CD8-positive, alpha-beta memory T cell (primary cell): ENCODE results near the gene FUT6. TPM values are rescaled to one million over a fixed set of nuclear protein-coding genes. Genes with fewer than 3 reads are reported as not detected.
"Not testable (repeated sequence)": the region's sequence is repeated elsewhere in the genome, so short reads cannot be mapped to it uniquely, and the experiment has no call there.

Source experiments
- CTCF ChIA-PET: fragments of 350-600 bp; sonication (Branson Sonifier 250); formaldehyde crosslinking; loops from one replicate; lab custom pipeline; 2021; ENCODE audit warnings: antibody characterized with exemption; lab: Charles Lee
- POLR2A ChIA-PET: fragments of 350-600 bp; sonication (Branson Sonifier 250); formaldehyde crosslinking; loops from one replicate; lab custom pipeline; 2021; ENCODE audit warnings: antibody characterized with exemption; lab: Charles Lee
- DNase-seq, 5 donors: peaks; one replicate each; pipeline versions ENCODE4 v3.0.0 to v3.0.0-alpha.2; 2020 to 2022; ENCODE audit warnings: mixed read lengths in 1 of 5
- H3K27ac ChIP-seq: one replicate; pipeline ENCODE4 v1.7.0; 2013; ENCODE audit warnings: low read depth, mild to moderate bottlenecking, low read length, moderate library complexity
- H3K27me3 ChIP-seq: 2 replicates; pipeline ENCODE4 v1.7.0; 2013; ENCODE audit warnings: low read length, mild to moderate bottlenecking; ENCODE audit not compliant: insufficient read depth, poor library complexity, severe bottlenecking
- H3K36me3 ChIP-seq: 2 replicates; pipeline ENCODE4 v1.7.0; 2013; ENCODE audit warnings: mild to moderate bottlenecking, low read length, moderate library complexity; ENCODE audit not compliant: insufficient read depth
- H3K4me1 ChIP-seq: 2 replicates; pipeline ENCODE4 v1.7.0; 2013; ENCODE audit warnings: mild to moderate bottlenecking, low read length, moderate library complexity; ENCODE audit not compliant: insufficient read depth
- H3K4me3 ChIP-seq: 2 replicates; pipeline ENCODE4 v1.7.0; 2013; ENCODE audit warnings: mild to moderate bottlenecking, low read length
- H3K9me3 ChIP-seq: 2 replicates; pipeline ENCODE4 v1.7.0; 2013; ENCODE audit warnings: mild to moderate bottlenecking, low read length
- H3K27ac Mint-ChIP-seq, 8 donors: one replicate each; pipeline ENCODE4 v1.8.0; 2020 to 2021; ENCODE audit warnings: mixed read lengths in 8 of 8, mild to moderate bottlenecking in 6 of 8, inconsistent platforms in 3 of 8, moderate library complexity in 3 of 8
- H3K27me3 Mint-ChIP-seq, 2 donors: one replicate each; pipeline ENCODE4 v1.8.0; 2020 to 2021; ENCODE audit warnings: mixed read lengths in 2 of 2, mild to moderate bottlenecking in 1 of 2, moderate library complexity in 1 of 2
- H3K36me3 Mint-ChIP-seq, 3 donors: one replicate each; pipeline ENCODE4 v1.8.0; 2020 to 2021; ENCODE audit warnings: mixed read lengths in 3 of 3, inconsistent platforms in 1 of 3, mild to moderate bottlenecking in 1 of 3
- H3K4me1 Mint-ChIP-seq, 3 donors: one replicate each; pipeline ENCODE4 v1.8.0; 2020 to 2021; ENCODE audit warnings: mixed read lengths in 3 of 3, inconsistent platforms in 1 of 3, mild to moderate bottlenecking in 1 of 3
- H3K4me3 Mint-ChIP-seq, 7 donors: one replicate each; pipeline ENCODE4 v1.8.0; 2020 to 2021; ENCODE audit warnings: mixed read lengths in 7 of 7, mild to moderate bottlenecking in 6 of 7, moderate library complexity in 4 of 7, inconsistent platforms in 2 of 7
- H3K9me3 Mint-ChIP-seq, 5 donors: one replicate each; pipeline ENCODE4 v1.8.0; 2020 to 2022; ENCODE audit warnings: mixed read lengths in 5 of 5, mild to moderate bottlenecking in 3 of 5, moderate library complexity in 2 of 5, inconsistent platforms in 1 of 5
- polyA plus RNA-seq: library from polyadenylated mRNA; unstranded; fragments of 300-500 nt; fragmentation: Illumina TruSeq; gene quantifications from one replicate; pipeline ENCODE4 v1.2.3, GENCODE V29; 2021
- total RNA-seq, 2 experiments: library from RNA; stranded (reverse); gene quantifications; one replicate each; pipeline ENCODE4 v1.2.3, GENCODE V29; 2021

FUT6 gene, protein sequence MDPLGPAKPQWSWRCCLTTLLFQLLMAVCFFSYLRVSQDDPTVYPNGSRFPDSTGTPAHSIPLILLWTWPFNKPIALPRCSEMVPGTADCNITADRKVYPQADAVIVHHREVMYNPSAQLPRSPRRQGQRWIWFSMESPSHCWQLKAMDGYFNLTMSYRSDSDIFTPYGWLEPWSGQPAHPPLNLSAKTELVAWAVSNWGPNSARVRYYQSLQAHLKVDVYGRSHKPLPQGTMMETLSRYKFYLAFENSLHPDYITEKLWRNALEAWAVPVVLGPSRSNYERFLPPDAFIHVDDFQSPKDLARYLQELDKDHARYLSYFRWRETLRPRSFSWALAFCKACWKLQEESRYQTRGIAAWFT
- total RNA-seq = not detected
- not detected for polyA plus RNA-seq

DNA sequence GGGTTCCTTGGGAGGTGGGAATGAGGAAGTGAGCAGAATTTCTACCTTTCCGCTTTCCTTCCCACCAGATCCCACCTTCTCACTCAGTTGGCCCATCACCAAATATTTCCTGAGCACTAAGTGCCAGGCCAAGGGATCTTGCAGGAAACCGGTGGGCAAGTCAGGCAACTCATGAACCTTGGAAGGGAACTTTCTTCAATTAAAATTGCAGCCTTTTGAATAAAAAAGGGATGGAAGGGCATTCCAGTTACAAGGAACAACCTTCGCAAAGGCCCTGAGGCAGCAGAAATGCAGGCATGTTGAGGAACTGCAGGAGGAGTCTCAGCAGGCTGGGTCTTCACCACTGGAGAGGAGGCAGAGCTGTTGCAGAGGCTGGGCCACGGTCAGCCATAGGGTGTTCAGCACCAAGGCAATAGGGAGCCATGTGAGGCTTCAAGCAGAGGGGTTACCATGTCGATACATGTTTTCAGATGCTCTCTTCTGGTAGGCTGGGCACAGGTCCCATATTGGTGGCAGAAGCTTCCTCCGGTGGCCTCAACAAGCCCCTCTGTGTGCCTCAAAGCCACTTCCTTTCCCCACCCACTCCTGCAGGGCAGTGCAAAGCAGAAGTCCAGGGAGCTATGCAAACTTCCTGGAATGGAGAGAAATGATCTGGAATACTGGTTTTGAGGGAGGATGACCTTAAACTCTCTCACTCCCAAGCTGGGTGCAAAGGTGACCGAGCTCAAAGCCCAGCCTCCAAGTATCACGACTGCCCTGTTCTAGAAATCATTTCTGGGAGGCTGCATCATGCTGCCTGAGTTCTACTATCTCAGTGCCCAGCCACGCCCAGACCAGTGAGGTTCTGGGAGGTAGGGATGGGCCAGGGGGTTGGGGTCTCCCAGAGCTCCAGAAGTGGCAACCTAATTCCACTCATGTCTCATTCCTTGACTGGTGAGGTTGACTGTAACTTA, at the start of gene FUT6:
Gene FUT6, minus strand, starts transcription at position 638 of the 953 bp plus-strand sequence. CDS start 7,135 bp downstream, outside the sequence.
- Histone ChIP-seq H3K36me3 (no peaks in the 10 kb centered on the region), H3K27ac (no peak within 1 kb of the TSS), H3K27me3 (no peaks in the 10 kb centered on the region), H3K4me1 (no peaks in the 10 kb centered on the region), H3K9me3 (no peaks in the 10 kb centered on the region), H3K4me3 (no peak within 1 kb of the TSS)
- CTCF ChIA-PET = no interaction called here
- Mint-ChIP-seq H3K36me3 (no peaks in the 10 kb centered on the region), H3K9me3 (no peaks in the 10 kb centered on the region), H3K4me3 (no peak within 1 kb of the TSS), H3K4me1 (peaks cover 0 to 3% (median 0%) of the 10 kb centered on the region in 3 donors), H3K27me3 (peaks cover 6 to 21% of the 10 kb centered on the region in 2 donors), H3K27ac (no peak within 1 kb of the TSS)
- DNase-seq = no peak
- POLR2A ChIA-PET = no interaction called here

- H3K9me3 ChIP-seq, DNase-seq, H3K36me3 ChIP-seq, H3K27ac Mint-ChIP-seq, H3K27ac ChIP-seq, H3K4me1 ChIP-seq, H3K4me3 ChIP-seq, H3K27me3 ChIP-seq, H3K9me3 Mint-ChIP-seq, H3K36me3 Mint-ChIP-seq, H3K4me3 Mint-ChIP-seq, POLR2A ChIA-PET, H3K4me1 Mint-ChIP-seq: not testable (repeated sequence)
- CTCF ChIA-PET = interaction anchor here (0.9 kb wide), 1 partner anchor 77 kb away, joined by 3 read pairs; no protein-coding TSS in a partner anchor
- H3K27me3 Mint-ChIP-seq = peaks cover 2 to 29% of the 10 kb centered on the region in 2 donors
Measured at GRCh38 chr19:5884065-5884811, 44.7 kb upstream of the FUT6 start.

- H3K27me3 ChIP-seq, POLR2A ChIA-PET: not testable (repeated sequence)
- CTCF ChIA-PET = interaction anchor here (0.9 kb wide), 1 partner anchor 78 kb away, joined by 3 read pairs; no protein-coding TSS in a partner anchor
Measured at GRCh38 chr19:5883157-5883873, 43.8 kb upstream of the FUT6 start.

DNA sequence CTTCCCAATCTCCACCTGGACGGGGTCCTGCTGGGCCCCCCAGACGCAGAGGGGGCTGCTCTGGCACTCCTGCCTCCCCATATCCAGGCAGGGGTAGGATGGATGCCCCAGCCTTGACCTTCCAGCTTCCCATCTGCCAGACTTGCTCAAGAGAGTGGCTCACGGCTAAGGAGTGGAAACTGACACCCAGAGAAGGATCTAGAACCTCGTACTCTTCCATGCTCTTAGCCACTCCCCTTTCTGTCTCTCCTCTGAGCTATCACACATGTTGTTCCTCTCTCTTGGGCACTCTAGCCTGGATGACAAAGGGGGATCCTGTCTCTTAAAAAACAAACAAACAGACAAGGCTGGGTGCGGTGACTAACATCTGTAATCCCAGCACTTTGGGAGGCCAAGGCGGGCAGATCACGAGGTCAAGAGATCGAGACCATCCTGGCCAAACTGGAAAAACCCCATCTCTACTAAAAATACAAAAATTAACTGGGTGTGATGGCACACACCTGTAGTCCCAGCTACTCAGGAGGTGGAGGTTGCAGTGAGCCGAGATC, 43.0 kb upstream of the FUT6 start:
- CTCF ChIA-PET = no interaction called here
- no peak overlapping the region for H3K4me3 Mint-ChIP-seq
- no peaks in the 10 kb centered on the region for H3K4me1 Mint-ChIP-seq

More at GRCh38 chr19:5883157-5883873, 43.8 kb upstream of the FUT6 start:
- H3K4me3 ChIP-seq, H3K4me3 Mint-ChIP-seq, H3K27ac Mint-ChIP-seq, H3K9me3 Mint-ChIP-seq, H3K36me3 ChIP-seq, H3K4me1 Mint-ChIP-seq, H3K9me3 ChIP-seq, H3K27ac ChIP-seq, DNase-seq, H3K4me1 ChIP-seq, H3K36me3 Mint-ChIP-seq: not testable (repeated sequence)
- H3K27me3 Mint-ChIP-seq = peaks cover 2 to 33% of the 10 kb centered on the region in 2 donors

DNA sequence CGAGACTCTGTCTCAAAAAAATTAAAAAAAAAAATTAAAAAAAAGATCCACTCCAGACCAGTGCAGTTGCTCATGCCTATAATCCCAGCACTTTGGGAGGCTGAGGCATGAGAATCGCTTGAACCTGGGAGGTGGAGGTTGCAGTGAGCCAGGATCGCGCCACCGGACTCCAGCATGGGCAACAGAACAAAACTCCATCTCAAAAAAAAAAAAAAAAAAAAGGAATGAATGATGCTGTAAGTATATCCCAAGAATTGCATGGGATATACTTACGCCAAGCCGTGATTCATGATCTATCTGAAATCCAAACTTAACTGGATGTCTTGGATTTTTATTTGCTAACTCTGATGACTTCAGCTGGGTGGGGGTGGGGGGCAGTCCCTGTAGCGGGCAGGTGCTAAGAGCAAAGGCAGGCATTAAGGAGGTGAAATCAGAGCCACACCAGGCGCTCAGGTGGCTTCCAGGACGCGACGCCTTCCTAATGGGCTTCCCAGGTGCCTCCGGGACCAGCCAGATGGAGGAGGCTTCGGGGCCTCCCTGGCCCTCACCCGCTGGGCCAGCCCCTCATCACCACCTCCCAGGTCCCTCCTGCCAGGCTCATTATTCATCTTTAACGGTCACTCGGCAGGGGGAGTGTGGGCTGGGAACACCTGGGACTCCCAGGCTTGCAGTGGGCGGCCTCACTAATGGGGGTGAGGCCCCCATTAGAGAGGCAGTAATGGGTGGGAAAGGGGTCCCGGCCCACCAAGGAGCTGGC, 42.2 kb upstream of the FUT6 start:
- ChIA-PET POLR2A (no interaction called here), CTCF (no interaction called here)
- no peak overlapping the region for H3K27ac ChIP-seq
- H3K36me3 ChIP-seq = no peaks in the 10 kb centered on the region
- Mint-ChIP-seq H3K9me3 (no peaks in the 10 kb centered on the region), H3K36me3 (no peaks in the 10 kb centered on the region), H3K27me3 (peaks cover 4 to 35% of the 10 kb centered on the region in 2 donors), H3K4me1 (no peaks in the 10 kb centered on the region), H3K27ac (no peak overlapping the region), H3K4me3 (no peak overlapping the region)
- H3K9me3 ChIP-seq = no peaks in the 10 kb centered on the region
- H3K27me3 ChIP-seq = no peaks in the 10 kb centered on the region
- H3K4me3 ChIP-seq = no peak overlapping the region
- no peaks in the 10 kb centered on the region for H3K4me1 ChIP-seq
- DNase-seq = no peak

More for the DNA sequence above, 43.0 kb upstream of the FUT6 start:
- H3K36me3 Mint-ChIP-seq = no peaks in the 10 kb centered on the region
- H3K27me3 Mint-ChIP-seq = peaks cover 4 to 32% of the 10 kb centered on the region in 2 donors
- Histone ChIP-seq H3K27ac (no peak overlapping the region), H3K9me3 (no peaks in the 10 kb centered on the region), H3K4me3 (no peak overlapping the region), H3K4me1 (no peaks in the 10 kb centered on the region), H3K27me3 (no peaks in the 10 kb centered on the region), H3K36me3 (no peaks in the 10 kb centered on the region)
- no peak for DNase-seq
- no peaks in the 10 kb centered on the region for H3K9me3 Mint-ChIP-seq
- POLR2A ChIA-PET = no interaction called here
- no peak overlapping the region for H3K27ac Mint-ChIP-seq

GRCh38 chr19:5880604-5881078, 41.1 kb upstream of the FUT6 start:
- H3K4me1 Mint-ChIP-seq = no peaks in the 10 kb centered on the region
- CTCF ChIA-PET = no interaction called here
- peaks cover 4 to 41% of the 10 kb centered on the region in 2 donors for H3K27me3 Mint-ChIP-seq

GRCh38 chr19:5880196-5880595, 40.7 kb upstream of the FUT6 start:
- Histone ChIP-seq H3K4me3 (no peak overlapping the region), H3K9me3 (no peaks in the 10 kb centered on the region), H3K4me1 (no peaks in the 10 kb centered on the region), H3K36me3 (no peaks in the 10 kb centered on the region), H3K27me3 (no peaks in the 10 kb centered on the region), H3K27ac (no peak overlapping the region)
- POLR2A ChIA-PET = no interaction called here
- no peaks in the 10 kb centered on the region for H3K36me3 Mint-ChIP-seq
- no peak for DNase-seq
- H3K9me3 Mint-ChIP-seq = no peaks in the 10 kb centered on the region
- H3K4me3 Mint-ChIP-seq = no peak overlapping the region
- peaks cover 4 to 37% of the 10 kb centered on the region in 2 donors for H3K27me3 Mint-ChIP-seq
- H3K4me1 Mint-ChIP-seq = no peaks in the 10 kb centered on the region
- no peak overlapping the region for H3K27ac Mint-ChIP-seq
- CTCF ChIA-PET = no interaction called here

More at GRCh38 chr19:5880604-5881078, 41.1 kb upstream of the FUT6 start:
- no peaks in the 10 kb centered on the region for H3K4me1 ChIP-seq
- no peak for DNase-seq
- POLR2A ChIA-PET = no interaction called here
- no peaks in the 10 kb centered on the region for H3K36me3 Mint-ChIP-seq
- no peaks in the 10 kb centered on the region for H3K36me3 ChIP-seq
- no peak overlapping the region for H3K4me3 ChIP-seq
- H3K9me3 ChIP-seq = no peaks in the 10 kb centered on the region
- no peak overlapping the region for H3K4me3 Mint-ChIP-seq
- no peak overlapping the region for H3K27ac Mint-ChIP-seq
- no peaks in the 10 kb centered on the region for H3K9me3 Mint-ChIP-seq
- H3K27me3 ChIP-seq = no peaks in the 10 kb centered on the region
- no peak overlapping the region for H3K27ac ChIP-seq
